Measurements from ENCODE around the gene POU3F1. TPM values are rescaled to one million over a fixed set of nuclear protein-coding genes. Genes with fewer than 3 reads are reported as not detected.

POU3F1 gene
- total RNA-seq, 1 donor from 2014 or later = not detected

DNA sequence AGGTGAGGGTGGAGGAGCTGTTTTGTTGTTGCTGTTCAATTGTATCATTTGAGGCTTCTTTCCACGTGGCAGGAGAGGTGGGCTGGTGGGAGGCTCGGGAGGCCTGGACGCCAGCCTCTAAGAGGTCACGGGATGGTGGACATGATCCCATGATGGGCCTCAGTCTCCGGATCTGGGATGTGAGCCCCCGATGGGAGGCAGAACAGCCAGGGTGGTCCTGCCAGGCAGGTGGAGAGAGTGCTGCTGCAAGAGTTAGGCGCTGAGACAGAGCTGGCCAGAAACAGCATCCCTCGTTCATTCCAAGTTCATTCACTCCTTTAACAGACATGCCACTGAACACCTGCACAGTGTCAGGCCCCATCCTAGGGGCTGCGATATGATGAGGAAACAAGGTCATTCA, 41.1 kb upstream of the POU3F1 start:
- Histone ChIP-seq H3K27me3 (no peaks in the 10 kb centered on the region), H3K36me3 (no peaks in the 10 kb centered on the region), H3K27ac (no peak overlapping the region), H3K4me3 (no peak overlapping the region), H3K9me3 (no peaks in the 10 kb centered on the region), H3K4me1 (no peaks in the 10 kb centered on the region)
- no peak for DNase-seq (ENCODE audit: extremely low spot score in 2 of 2)
- TF ChIP-seq POLR2AphosphoS5 (IDR thresholded peaks at IDR 0.05; ENCODE audit: insufficient read depth in 1 of 2, low read depth in 1 of 2) = no peak
- TF ChIP-seq, protein P1, sequence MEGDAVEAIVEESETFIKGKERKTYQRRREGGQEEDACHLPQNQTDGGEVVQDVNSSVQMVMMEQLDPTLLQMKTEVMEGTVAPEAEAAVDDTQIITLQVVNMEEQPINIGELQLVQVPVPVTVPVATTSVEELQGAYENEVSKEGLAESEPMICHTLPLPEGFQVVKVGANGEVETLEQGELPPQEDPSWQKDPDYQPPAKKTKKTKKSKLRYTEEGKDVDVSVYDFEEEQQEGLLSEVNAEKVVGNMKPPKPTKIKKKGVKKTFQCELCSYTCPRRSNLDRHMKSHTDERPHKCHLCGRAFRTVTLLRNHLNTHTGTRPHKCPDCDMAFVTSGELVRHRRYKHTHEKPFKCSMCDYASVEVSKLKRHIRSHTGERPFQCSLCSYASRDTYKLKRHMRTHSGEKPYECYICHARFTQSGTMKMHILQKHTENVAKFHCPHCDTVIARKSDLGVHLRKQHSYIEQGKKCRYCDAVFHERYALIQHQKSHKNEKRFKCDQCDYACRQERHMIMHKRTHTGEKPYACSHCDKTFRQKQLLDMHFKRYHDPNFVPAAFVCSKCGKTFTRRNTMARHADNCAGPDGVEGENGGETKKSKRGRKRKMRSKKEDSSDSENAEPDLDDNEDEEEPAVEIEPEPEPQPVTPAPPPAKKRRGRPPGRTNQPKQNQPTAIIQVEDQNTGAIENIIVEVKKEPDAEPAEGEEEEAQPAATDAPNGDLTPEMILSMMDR (IDR thresholded peaks at IDR 0.05) = no peak
- no peak for TF ChIP-seq POLR2A (IDR thresholded peaks at IDR 0.05)
- intact Hi-C loops (cut with DNase I) = no loop called here

DNA sequence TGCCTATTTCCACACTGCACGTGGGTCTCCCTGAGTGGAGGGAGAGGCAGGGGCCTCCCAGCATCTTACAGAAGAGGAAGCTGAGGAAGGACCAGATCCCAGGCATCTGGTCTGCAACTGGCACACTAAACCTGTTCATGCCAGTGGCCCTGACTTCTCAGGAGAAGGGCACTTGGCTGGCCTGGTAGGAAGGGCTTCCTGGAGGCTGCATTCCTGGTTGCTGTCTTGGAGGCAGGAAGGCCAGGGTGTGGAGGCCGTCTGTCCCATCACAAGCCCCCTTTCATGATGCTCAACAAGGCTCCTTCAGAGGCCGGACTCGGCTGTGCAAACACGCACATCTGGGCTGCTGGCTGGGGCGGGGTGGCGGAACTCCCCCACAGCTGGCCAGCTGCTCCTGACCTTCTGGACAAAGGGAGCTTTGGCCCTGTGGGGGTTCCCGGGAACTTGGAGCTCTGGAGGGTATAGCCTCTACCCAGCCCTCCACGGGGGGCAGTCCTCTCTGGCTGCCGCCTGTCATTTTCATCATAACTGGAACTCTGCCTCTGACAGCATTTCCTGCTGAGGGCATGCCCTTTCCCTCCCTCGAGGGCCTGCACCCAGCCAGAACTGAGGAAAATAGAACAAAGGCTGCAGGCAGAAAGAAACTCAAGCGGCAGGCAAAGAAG, 39.2 kb upstream of the POU3F1 start:
- no peaks in the 10 kb centered on the region for H3K9me3 ChIP-seq
- no peaks in the 10 kb centered on the region for H3K27me3 ChIP-seq
- no peak for DNase-seq (ENCODE audit: extremely low spot score in 2 of 2)
- H3K4me1 ChIP-seq = no peaks in the 10 kb centered on the region
- no peak overlapping the region for H3K4me3 ChIP-seq
- intact Hi-C loops (cut with DNase I) = no loop called here
- no peaks in the 10 kb centered on the region for H3K36me3 ChIP-seq
- no peak overlapping the region for H3K27ac ChIP-seq
- TF ChIP-seq POLR2A (IDR thresholded peaks at IDR 0.05) (no peak), POLR2AphosphoS5 (IDR thresholded peaks at IDR 0.05; ENCODE audit: insufficient read depth in 1 of 2, low read depth in 1 of 2) (no peak)
- TF ChIP-seq, protein P1 (IDR thresholded peaks at IDR 0.05) = no peak

DNA sequence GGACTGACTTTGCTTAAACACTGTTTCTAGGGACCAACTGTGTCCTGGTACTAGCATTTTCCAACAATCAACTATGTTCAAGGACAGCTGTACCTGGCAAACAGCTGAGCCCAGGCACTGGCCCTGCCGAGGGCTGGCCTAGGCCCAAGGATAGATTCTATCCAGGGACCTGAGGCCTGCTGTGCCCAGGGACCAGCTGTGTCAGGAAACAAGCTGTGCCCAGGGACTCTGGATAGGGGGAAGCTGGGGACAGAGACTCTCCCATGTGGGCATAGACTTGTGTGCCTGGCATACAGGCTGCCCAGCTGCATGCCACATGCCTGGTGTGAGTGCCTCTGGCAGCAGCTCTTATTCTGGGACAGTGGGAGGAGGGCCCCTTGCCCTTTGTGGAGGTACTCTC, 38.1 kb upstream of the POU3F1 start:
- TF ChIP-seq, protein P1 (IDR thresholded peaks at IDR 0.05) = no peak
- TF ChIP-seq POLR2A (IDR thresholded peaks at IDR 0.05) (no peak), POLR2AphosphoS5 (IDR thresholded peaks at IDR 0.05; ENCODE audit: insufficient read depth in 1 of 2, low read depth in 1 of 2) (no peak)
- H3K27ac ChIP-seq = no peak overlapping the region
- H3K9me3 ChIP-seq = no peaks in the 10 kb centered on the region
- no peaks in the 10 kb centered on the region for H3K4me1 ChIP-seq
- no peak overlapping the region for H3K4me3 ChIP-seq
- no peaks in the 10 kb centered on the region for H3K36me3 ChIP-seq
- intact Hi-C loops (cut with DNase I) = no loop called here
- DNase-seq (ENCODE audit: extremely low spot score in 2 of 2) = no peak
- H3K27me3 ChIP-seq = no peaks in the 10 kb centered on the region

DNA sequence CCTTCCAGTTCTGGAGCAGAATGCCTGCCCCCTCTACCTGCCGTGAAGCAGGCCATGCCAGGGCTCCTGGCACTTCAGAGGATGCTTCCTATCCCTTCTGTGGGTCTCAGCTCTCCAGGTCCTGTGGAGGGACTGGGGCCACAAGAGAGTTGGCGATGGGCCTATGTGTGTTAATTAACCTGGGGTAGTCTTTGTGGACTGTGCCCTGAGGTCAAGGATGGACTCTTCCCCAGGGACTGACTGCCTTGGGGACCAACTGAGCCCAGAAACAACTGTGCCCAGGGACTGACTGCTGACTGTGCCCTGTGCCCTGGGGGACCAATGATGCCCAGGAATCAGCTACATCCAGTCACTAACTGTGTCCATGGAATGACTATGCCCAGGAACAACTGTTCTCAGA, 37.5 kb upstream of the POU3F1 start:
- H3K27ac ChIP-seq = no peak overlapping the region
- DNase-seq (ENCODE audit: extremely low spot score in 2 of 2) = no peak
- no peak overlapping the region for H3K4me3 ChIP-seq
- H3K9me3 ChIP-seq = no peaks in the 10 kb centered on the region
- intact Hi-C loops (cut with DNase I) = no loop called here
- H3K27me3 ChIP-seq = no peaks in the 10 kb centered on the region
- no peaks in the 10 kb centered on the region for H3K36me3 ChIP-seq
- TF ChIP-seq POLR2AphosphoS5 (IDR thresholded peaks at IDR 0.05; ENCODE audit: insufficient read depth in 1 of 2, low read depth in 1 of 2) = no peak
- TF ChIP-seq, protein P1 (IDR thresholded peaks at IDR 0.05) = no peak
- TF ChIP-seq POLR2A (IDR thresholded peaks at IDR 0.05) = no peak
- no peaks in the 10 kb centered on the region for H3K4me1 ChIP-seq

DNA sequence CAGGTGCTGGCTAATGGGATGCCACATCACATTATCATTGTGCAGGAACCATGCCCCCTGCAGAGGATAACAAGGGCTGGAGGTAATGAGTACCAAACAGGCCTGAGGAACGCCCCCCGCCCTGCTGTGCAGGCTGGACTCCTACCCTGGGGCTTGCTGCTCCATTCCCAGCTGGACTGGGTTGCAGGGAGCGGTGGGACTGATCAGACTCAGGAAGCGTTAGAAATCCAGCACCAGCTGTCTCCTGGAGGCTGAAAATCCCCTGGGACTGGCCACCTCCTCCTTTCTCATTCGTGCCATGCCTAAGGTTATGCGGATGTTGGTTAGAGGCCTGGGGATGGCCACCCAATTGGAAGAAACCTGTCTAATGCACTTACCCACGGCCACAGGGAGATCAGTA, 36.9 kb upstream of the POU3F1 start:
- no peaks in the 10 kb centered on the region for H3K36me3 ChIP-seq
- TF ChIP-seq POLR2A (IDR thresholded peaks at IDR 0.05) = no peak
- no peak for TF ChIP-seq POLR2AphosphoS5 (IDR thresholded peaks at IDR 0.05; ENCODE audit: insufficient read depth in 1 of 2, low read depth in 1 of 2)
- TF ChIP-seq, protein P1 (IDR thresholded peaks at IDR 0.05) = no peak
- H3K9me3 ChIP-seq = no peaks in the 10 kb centered on the region
- intact Hi-C loops (cut with DNase I) = no loop called here
- no peak for DNase-seq (ENCODE audit: extremely low spot score in 2 of 2)
- H3K27me3 ChIP-seq = no peaks in the 10 kb centered on the region
- H3K27ac ChIP-seq = no peak overlapping the region
- H3K4me1 ChIP-seq = no peaks in the 10 kb centered on the region
- H3K4me3 ChIP-seq = no peak overlapping the region

All from vagina (tissue), 2 donors.